B cell (primary cell): ENCODE data around the gene AGBL4. TPM values are rescaled to one million over a fixed set of nuclear protein-coding genes. Genes with fewer than 3 reads are reported as not detected.

ENCODE experiments used
- ATAC-seq: fragments of 200-7000 bp; cut with Tn5 transposase; one replicate; pipeline ENCODE4 v1.10.0; 2021; ENCODE audit warnings: low read depth, mild to moderate bottlenecking, moderate number of reproducible peaks, moderate library complexity
- CTCF ChIA-PET: fragments of 350-600 bp; sonication (Branson Sonifier 250); formaldehyde crosslinking; loops from one replicate; lab custom pipeline; 2021; ENCODE audit warnings: antibody characterized with exemption, inconsistent platforms; lab: Charles Lee
- POLR2A ChIA-PET: fragments of 350-600 bp; sonication (Branson Sonifier 250); formaldehyde crosslinking; loops from one replicate; lab custom pipeline; 2021; ENCODE audit warnings: antibody characterized with exemption; lab: Charles Lee
- DNase-seq: peaks from one replicate; pipeline ENCODE4 v3.0.0; 2013
- H2AFZ ChIP-seq: 2 replicates; pipeline ENCODE4 v1.6.1; 2012; ENCODE audit warnings: mild to moderate bottlenecking, low read depth, low read length; ENCODE audit not compliant: insufficient read depth, poor library complexity, severe bottlenecking
- H3K27ac ChIP-seq, 2 donors: 1 replicate in 1 of 2; 2 replicates in 1 of 2; pipeline ENCODE4 v1.5.1; 2012 to 2013; ENCODE audit warnings: low read length in 2 of 2, mild to moderate bottlenecking in 2 of 2, moderate library complexity in 1 of 2
- H3K27me3 ChIP-seq, 4 experiments: fragments of 200-600 bp in 1 of 4; sonication (generic) in 1 of 4; replicated peaks in 1 of 4; 1 replicate in 2 of 4; 2 replicates in 2 of 4; pipeline versions ENCODE4 v1.6.1 to v1.7.0; 2013 to 2016; ENCODE audit warnings: low read length in 3 of 4, mild to moderate bottlenecking in 2 of 4, mixed read lengths in 1 of 4, moderate library complexity in 1 of 4; ENCODE audit not compliant: insufficient read depth in 4 of 4, control insufficient read depth in 3 of 4; ENCODE audit errors: control extremely low read depth in 1 of 4
- H3K36me3 ChIP-seq, 2 experiments: replicated peaks in 1 of 2; 1 replicate in 1 of 2; 2 replicates in 1 of 2; pipeline versions ENCODE4 v1.6.1 to v1.7.1; 2013; ENCODE audit warnings: low read length in 1 of 2; ENCODE audit not compliant: insufficient read depth in 2 of 2, control insufficient read depth in 1 of 2; ENCODE audit errors: control extremely low read depth in 1 of 2, extremely low read depth in 1 of 2
- H3K4me1 ChIP-seq, 2 donors: fragments of 200-600 bp in 1 of 2; sonication (generic) in 1 of 2; 1 replicate in 1 of 2; 2 replicates in 1 of 2; pipeline versions ENCODE4 v1.5.1 to v1.6.1; 2013 to 2017; ENCODE audit warnings: low read length in 2 of 2; ENCODE audit not compliant: control insufficient read depth in 2 of 2, insufficient read depth in 2 of 2
- H3K4me2 ChIP-seq: replicated peaks from 2 replicates; pipeline ENCODE3; 2012; ENCODE audit warnings: mild to moderate bottlenecking, low read depth, low read length; ENCODE audit not compliant: poor library complexity, severe bottlenecking
- H3K4me3 ChIP-seq, 5 experiments: fragments of 200-600 bp in 1 of 5; sonication (generic) in 1 of 5; 1 replicate in 3 of 5; 2 replicates in 2 of 5; pipeline versions ENCODE4 v1.5.1 to v1.7.0; 2011 to 2016; ENCODE audit warnings: low read length in 4 of 5, mild to moderate bottlenecking in 4 of 5, low read depth in 2 of 5, control low read depth in 1 of 5, moderate library complexity in 1 of 5; ENCODE audit not compliant: insufficient read depth in 1 of 5; ENCODE audit errors: control extremely low read depth in 1 of 5, extremely low read depth in 1 of 5
- H3K79me2 ChIP-seq: fragments of 200-600 bp; sonication (generic); one replicate; pipeline ENCODE4 v1.6.0; 2016; ENCODE audit warnings: low read length; ENCODE audit not compliant: control insufficient read depth, insufficient read depth
- H3K9ac ChIP-seq: fragments of 200-600 bp; sonication (generic); 2 replicates; pipeline ENCODE4 v1.6.1; 2017; ENCODE audit warnings: mild to moderate bottlenecking, low read length, moderate library complexity
- H3K9me3 ChIP-seq, 3 donors: one replicate each; pipeline versions ENCODE4 v1.6.1 to v1.7.1; 2013; ENCODE audit warnings: low read length in 2 of 3; ENCODE audit not compliant: control insufficient read depth in 2 of 3, insufficient read depth in 1 of 3; ENCODE audit errors: control extremely low read depth in 1 of 3
- H4K20me1 ChIP-seq: 2 replicates; pipeline ENCODE4 v1.6.0; 2012; ENCODE audit warnings: mild to moderate bottlenecking, low read length; ENCODE audit not compliant: insufficient read depth, control insufficient read depth, poor library complexity, severe bottlenecking
- H3K27ac Mint-ChIP-seq: one replicate; pipeline ENCODE4 v1.8.0; 2021; ENCODE audit warnings: mixed read lengths
- H3K27me3 Mint-ChIP-seq: one replicate; pipeline ENCODE4 v1.8.0; 2021; ENCODE audit warnings: mixed read lengths
- H3K4me1 Mint-ChIP-seq: one replicate; pipeline ENCODE4 v1.8.0; 2021; ENCODE audit warnings: mixed read lengths
- H3K4me3 Mint-ChIP-seq: one replicate; pipeline ENCODE4 v1.8.0; 2021; ENCODE audit warnings: mixed read lengths
- H3K9me3 Mint-ChIP-seq: one replicate; pipeline ENCODE4 v1.8.0; 2022; ENCODE audit warnings: mixed read lengths; ENCODE audit not compliant: insufficient read depth
- CTCF ChIP-seq: fragments of 200-600 bp; IDR thresholded peaks from one replicate; pipeline ENCODE4 v1.8.0; 2022; ENCODE audit warnings: antibody characterized with exemption, mild to moderate bottlenecking
- EZH2 ChIP-seq: IDR thresholded peaks from 2 replicates; pipeline ENCODE4 v1.6.1; 2012; ENCODE audit warnings: borderline replicate concordance, low read depth, mild to moderate bottlenecking, moderate library complexity, low read length; ENCODE audit not compliant: insufficient read depth, poor library complexity, severe bottlenecking
- WGBS: methylation state at CpG from one replicate; pipeline ENCODE4 v1.1.5; 2013; ENCODE audit warnings: missing lambda C conversion rate; ENCODE audit not compliant: insufficient coverage; 5-methylcytosine and 5-hydroxymethylcytosine counted together
- intact Hi-C: fragments of 100-400 bp; cut with micrococcal nuclease; formaldehyde crosslinking; loops from one replicate; pipeline ENCODE4 v1.10.0; 2022
- polyA plus RNA-seq: library from polyadenylated mRNA; depleted of rRNA; stranded (reverse); fragments of >200 nt; gene quantifications from 2 replicates; pipeline ENCODE4 v1.2.3, GENCODE V29; 2012
- total RNA-seq, 2 donors: library from RNA; stranded (reverse); fragments of 120-200 nt in 1 of 2; gene quantifications; 1 replicate in 1 of 2; 2 replicates in 1 of 2; pipeline versions ENCODE4 v1.2.3 to v1.2.4, GENCODE V29; 2013 to 2022

Gene AGBL4
- total and polyA plus RNA-seq, 2 donors (not counting 1 experiment from before 2014, with no cell fraction given), result 0.07 to 0.12 TPM

- no peaks in the 10 kb centered on the region for H3K27me3 ChIP-seq
- WGBS, result 100% methylated on average over 3 of the region's 3 CpGs
- H3K79me2 ChIP-seq, result no peaks in the 10 kb centered on the region
These were observed 1527.8 kb downstream of the AGBL4 start for GRCh38 chr1:48495911-48496310.

DNA sequence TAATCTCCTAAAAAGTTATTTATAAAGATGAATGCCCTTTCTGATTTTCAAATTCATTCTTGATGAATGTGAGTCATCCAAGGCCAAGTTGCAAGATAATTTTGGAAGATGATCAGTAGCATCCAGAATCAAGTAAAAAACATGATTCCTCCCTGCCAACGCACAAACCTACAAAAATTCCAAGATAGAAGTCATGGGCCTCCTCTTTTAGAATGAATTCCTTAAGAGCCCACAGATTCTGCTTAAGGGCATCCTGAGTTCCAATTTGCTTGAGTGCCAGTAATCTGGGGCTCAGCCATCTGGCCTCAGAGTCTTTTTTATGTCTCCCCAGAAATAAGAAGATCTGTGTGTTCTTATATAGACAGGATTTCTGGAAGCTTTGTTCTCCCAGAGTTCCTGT lies 1528.6 kb downstream of the AGBL4 start:
- ATAC-seq (no peak), DNase-seq (no peak)
- no peak overlapping the region for H3K4me3 Mint-ChIP-seq
- no peaks in the 10 kb centered on the region for H3K9me3 Mint-ChIP-seq
- no peak overlapping the region for H2AFZ ChIP-seq
- H3K4me1 ChIP-seq, result peaks cover 0 to 5% of the 10 kb centered on the region in 2 donors
- peaks cover 4% of the 10 kb centered on the region for H3K4me1 Mint-ChIP-seq
- POLR2A ChIA-PET, result no interaction called here
- no peak overlapping the region for H3K27ac ChIP-seq
- H3K36me3 ChIP-seq, result no peaks in the 10 kb centered on the region
- intact Hi-C loops, result no loop called here
- no peak overlapping the region for H3K4me3 ChIP-seq
- no peaks in the 10 kb centered on the region for H3K9me3 ChIP-seq
- 100% methylated on average over 1 of the region's 1 CpG for WGBS
- H3K27me3 ChIP-seq, result no peaks in the 10 kb centered on the region
- H3K9ac ChIP-seq, result no peak overlapping the region
- CTCF ChIA-PET, result no interaction called here
- H3K27me3 Mint-ChIP-seq, result peaks cover 26% of the 10 kb centered on the region
- no peak overlapping the region for H3K27ac Mint-ChIP-seq
- no peak for TF ChIP-seq CTCF
- no peak for TF ChIP-seq EZH2
- no peak overlapping the region for H3K4me2 ChIP-seq
- no peaks in the 10 kb centered on the region for H3K79me2 ChIP-seq
- H4K20me1 ChIP-seq, result no peaks in the 10 kb centered on the region

More at GRCh38 chr1:48495911-48496310, 1527.8 kb downstream of the AGBL4 start:
- no peak overlapping the region for H3K9ac ChIP-seq
- H3K27ac ChIP-seq, result no peak overlapping the region
- no peaks in the 10 kb centered on the region for H4K20me1 ChIP-seq
- Mint-ChIP-seq H3K27ac (no peak overlapping the region), H3K27me3 (peaks cover 19% of the 10 kb centered on the region), H3K9me3 (no peaks in the 10 kb centered on the region), H3K4me1 (peaks cover 4% of the 10 kb centered on the region), H3K4me3 (no peak overlapping the region)
- H3K9me3 ChIP-seq, result no peaks in the 10 kb centered on the region
- H3K4me1 ChIP-seq, result peaks cover 0 to 5% of the 10 kb centered on the region in 2 donors
- H3K4me3 ChIP-seq, result no peak overlapping the region
- ChIA-PET CTCF (interaction anchor here (2.7 kb wide), 1 partner anchor 11 kb away, joined by 13 read pairs; no protein-coding TSS in a partner anchor), POLR2A (no interaction called here)
- DNase-seq (no peak), ATAC-seq (no peak)
- no peaks in the 10 kb centered on the region for H3K36me3 ChIP-seq
- H2AFZ ChIP-seq, result no peak overlapping the region
- H3K4me2 ChIP-seq, result no peak overlapping the region
- no peak for TF ChIP-seq EZH2
- no peak for TF ChIP-seq CTCF
- intact Hi-C loops, result no loop called here
